Mesothelial cell of epicardium (in vitro differentiated cells): ENCODE results near the gene TLE1. TPM values are rescaled to one million over a fixed set of nuclear protein-coding genes. Genes with fewer than 3 reads are reported as not detected.

Experiments
- DNase-seq, 2 experiments: peaks; one replicate each; pipeline ENCODE4 v3.0.0; 2021; ENCODE audit warnings: low spot score in 2 of 2; ENCODE audit not compliant: unreplicated experiment in 2 of 2
- H3K27ac Mint-ChIP-seq: 2 replicates; pipeline ENCODE4 v1.8.0; 2021; ENCODE audit warnings: mixed read lengths
- H3K27me3 Mint-ChIP-seq: 2 replicates; pipeline ENCODE4 v1.8.0; 2021; ENCODE audit warnings: low read depth, mixed read lengths
- H3K36me3 Mint-ChIP-seq: 2 replicates; pipeline ENCODE4 v1.8.0; 2021; ENCODE audit warnings: mixed read lengths
- H3K4me1 Mint-ChIP-seq: 2 replicates; pipeline ENCODE4 v1.8.0; 2021; ENCODE audit warnings: mixed read lengths
- H3K4me3 Mint-ChIP-seq: 2 replicates; pipeline ENCODE4 v1.8.0; 2021; ENCODE audit warnings: mild to moderate bottlenecking, moderate library complexity, mixed read lengths
- H3K9me3 Mint-ChIP-seq: 2 replicates; pipeline ENCODE4 v1.8.0; 2021; ENCODE audit warnings: mixed read lengths
- total RNA-seq: library from RNA; stranded (reverse); gene quantifications from 3 replicates; pipeline ENCODE4 v1.2.1, GENCODE V29; 2021
- TF ChIP-seq, protein P1 (sequence below): fragments of 200-600 bp; sonication (generic); IDR thresholded peaks from one replicate; pipeline ENCODE4 v1.5.0; 2021; ENCODE audit warnings: antibody characterized with exemption; ENCODE audit not compliant: unreplicated experiment

TLE1 gene
- total RNA-seq, 1 donor from 2014 or later, result 97.9 TPM

DNA sequence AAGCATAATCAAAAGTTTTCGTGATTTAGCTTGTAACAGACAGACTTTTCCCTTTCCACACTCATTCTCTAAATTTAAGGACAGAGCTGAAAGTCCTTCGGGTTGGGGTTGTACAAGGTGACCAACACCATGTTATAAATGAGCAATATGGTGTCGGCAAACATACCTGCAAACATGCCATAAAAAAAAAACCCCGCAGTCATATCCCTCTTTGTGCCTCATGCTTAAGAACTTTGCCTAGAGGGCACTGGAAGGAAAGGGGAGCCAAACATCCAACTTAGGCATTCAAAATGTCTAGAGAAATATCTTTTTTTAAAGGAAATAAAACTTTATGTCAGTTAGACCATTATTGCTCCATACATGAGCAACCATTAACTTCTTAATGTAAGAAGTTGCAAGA lies 73.2 kb downstream of the TLE1 start:
- Mint-ChIP-seq H3K36me3 (peaks cover 58% of the 10 kb centered on the region), H3K4me3 (no peak overlapping the region), H3K4me1 (peaks cover 23% of the 10 kb centered on the region), H3K9me3 (no peaks in the 10 kb centered on the region), H3K27me3 (no peaks in the 10 kb centered on the region), H3K27ac (no peak overlapping the region)
- TF ChIP-seq, protein P1, sequence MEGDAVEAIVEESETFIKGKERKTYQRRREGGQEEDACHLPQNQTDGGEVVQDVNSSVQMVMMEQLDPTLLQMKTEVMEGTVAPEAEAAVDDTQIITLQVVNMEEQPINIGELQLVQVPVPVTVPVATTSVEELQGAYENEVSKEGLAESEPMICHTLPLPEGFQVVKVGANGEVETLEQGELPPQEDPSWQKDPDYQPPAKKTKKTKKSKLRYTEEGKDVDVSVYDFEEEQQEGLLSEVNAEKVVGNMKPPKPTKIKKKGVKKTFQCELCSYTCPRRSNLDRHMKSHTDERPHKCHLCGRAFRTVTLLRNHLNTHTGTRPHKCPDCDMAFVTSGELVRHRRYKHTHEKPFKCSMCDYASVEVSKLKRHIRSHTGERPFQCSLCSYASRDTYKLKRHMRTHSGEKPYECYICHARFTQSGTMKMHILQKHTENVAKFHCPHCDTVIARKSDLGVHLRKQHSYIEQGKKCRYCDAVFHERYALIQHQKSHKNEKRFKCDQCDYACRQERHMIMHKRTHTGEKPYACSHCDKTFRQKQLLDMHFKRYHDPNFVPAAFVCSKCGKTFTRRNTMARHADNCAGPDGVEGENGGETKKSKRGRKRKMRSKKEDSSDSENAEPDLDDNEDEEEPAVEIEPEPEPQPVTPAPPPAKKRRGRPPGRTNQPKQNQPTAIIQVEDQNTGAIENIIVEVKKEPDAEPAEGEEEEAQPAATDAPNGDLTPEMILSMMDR, result no peak
- DNase-seq, result no peak

DNA sequence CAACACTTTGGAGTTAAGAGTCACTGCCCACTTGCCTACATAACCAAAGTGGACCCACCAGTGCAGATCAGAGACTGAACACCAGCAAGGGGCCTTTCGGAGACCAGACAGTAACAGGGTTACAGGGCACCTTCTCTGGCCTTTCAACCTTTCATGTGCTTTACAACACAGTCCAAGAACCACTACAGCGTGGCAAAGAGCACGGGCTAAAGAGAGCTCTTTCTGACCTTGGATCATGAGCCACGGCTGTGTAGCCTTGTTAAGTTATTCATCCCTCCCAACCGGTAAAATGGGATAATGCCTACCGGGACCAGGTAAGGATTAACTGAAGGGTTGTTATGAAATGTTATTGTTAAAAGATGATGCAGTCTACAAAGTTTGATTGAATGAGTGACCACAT lies 75.0 kb downstream of the TLE1 start:
- no peak for DNase-seq
- peak overlapping the region; percentile 95 for H3K27ac Mint-ChIP-seq
- TF ChIP-seq, protein P1, result no peak
- H3K27me3 Mint-ChIP-seq, result no peaks in the 10 kb centered on the region
- no peak overlapping the region for H3K4me3 Mint-ChIP-seq
- no peaks in the 10 kb centered on the region for H3K9me3 Mint-ChIP-seq
- peaks cover 57% of the 10 kb centered on the region for H3K36me3 Mint-ChIP-seq
- peaks cover 12% of the 10 kb centered on the region for H3K4me1 Mint-ChIP-seq

DNA sequence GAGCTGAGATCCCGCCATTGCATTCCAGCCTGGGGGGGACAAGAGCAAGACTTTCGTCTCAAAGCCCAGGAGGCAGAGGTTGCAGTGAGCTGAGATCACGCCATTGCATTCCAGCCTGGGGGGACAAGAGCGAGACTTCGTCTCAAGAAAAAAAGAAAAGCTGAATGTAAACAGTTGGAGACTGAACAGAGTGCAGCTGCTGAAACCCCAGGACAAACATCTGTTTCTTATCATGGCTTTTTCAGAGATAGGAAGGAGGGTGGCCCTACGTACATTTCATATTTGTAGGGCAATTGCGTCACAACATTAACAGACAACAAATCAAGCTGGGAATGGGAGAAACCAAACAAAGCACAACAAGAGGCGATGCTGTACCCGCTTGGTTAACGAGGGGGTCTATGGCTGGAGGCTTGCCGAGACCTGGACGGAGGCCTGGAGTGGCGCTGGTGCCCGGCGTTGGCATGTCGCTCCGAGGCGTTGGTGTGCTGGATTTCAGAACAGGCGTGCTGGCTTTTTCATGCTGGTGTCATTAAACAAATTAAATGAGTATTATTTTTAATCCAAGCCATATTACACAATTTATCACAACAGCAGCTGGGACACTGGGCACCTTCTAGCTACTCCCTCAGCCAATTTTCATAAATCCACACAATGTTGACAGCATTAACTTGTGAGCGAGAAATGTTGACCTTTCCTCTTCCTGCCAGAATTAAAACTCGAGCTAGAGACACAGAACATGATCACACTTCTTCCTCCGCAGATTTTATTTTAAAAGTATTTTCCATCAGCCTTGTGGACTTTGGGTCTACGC lies 76.1 kb downstream of the TLE1 start:
- peaks cover 55% of the 10 kb centered on the region for H3K36me3 Mint-ChIP-seq
- no peak for DNase-seq
- H3K4me3 Mint-ChIP-seq, result no peak overlapping the region
- no peaks in the 10 kb centered on the region for H3K9me3 Mint-ChIP-seq
- no peaks in the 10 kb centered on the region for H3K27me3 Mint-ChIP-seq
- H3K27ac Mint-ChIP-seq, result peak overlapping the region; percentile 95
- peaks cover 12% of the 10 kb centered on the region for H3K4me1 Mint-ChIP-seq
- TF ChIP-seq, protein P1, result no peak

DNA sequence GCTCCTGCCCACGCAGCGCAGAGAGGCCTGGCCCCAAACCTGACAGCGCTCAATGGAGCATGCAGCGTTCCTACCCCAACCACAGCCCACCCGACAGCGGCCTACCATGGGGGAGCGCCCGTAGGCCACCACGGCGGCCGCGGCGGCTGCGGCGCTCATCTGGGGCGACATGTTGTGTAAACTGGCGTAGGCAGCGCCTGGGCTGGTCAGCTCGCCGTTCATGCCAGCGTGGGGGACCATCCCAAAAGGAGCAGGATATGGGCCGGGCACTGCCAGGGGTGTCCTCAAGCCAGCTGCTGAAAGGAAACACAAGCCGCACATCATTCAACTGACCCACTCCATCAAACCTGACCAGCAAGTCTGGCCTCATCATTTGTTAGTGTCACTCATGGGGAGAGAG lies 77.7 kb downstream of the TLE1 start:
- Mint-ChIP-seq H3K36me3 (peaks cover 65% of the 10 kb centered on the region), H3K9me3 (no peaks in the 10 kb centered on the region), H3K27me3 (no peaks in the 10 kb centered on the region), H3K4me3 (no peak overlapping the region), H3K4me1 (peaks cover 12% of the 10 kb centered on the region), H3K27ac (no peak overlapping the region)
- TF ChIP-seq, protein P1, result no peak
- DNase-seq, result no peak

DNA sequence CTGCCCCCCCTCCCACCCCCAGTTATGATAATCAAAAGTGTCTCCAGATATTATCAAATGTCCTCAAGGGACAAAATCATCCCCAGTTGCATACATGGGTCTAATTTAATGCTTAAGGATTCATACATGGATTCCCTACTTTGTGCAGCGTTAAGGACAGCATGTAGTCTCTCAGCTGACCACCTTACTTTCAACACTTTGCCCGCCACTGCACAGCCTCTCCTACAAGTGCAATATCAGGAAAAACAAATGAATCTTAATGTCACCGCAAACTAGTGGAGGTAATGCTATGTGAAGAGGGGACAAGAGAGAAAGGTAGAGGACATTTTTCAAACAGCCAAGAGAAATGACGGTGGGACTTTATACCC lies 78.6 kb downstream of the TLE1 start:
- Mint-ChIP-seq H3K9me3 (no peaks in the 10 kb centered on the region), H3K27ac (no peak overlapping the region)

More for the DNA sequence above, 78.6 kb downstream of the TLE1 start:
- Mint-ChIP-seq H3K27me3 (no peaks in the 10 kb centered on the region), H3K4me3 (no peak overlapping the region), H3K36me3 (peaks cover 69% of the 10 kb centered on the region), H3K4me1 (peaks cover 12% of the 10 kb centered on the region)
- TF ChIP-seq, protein P1, result no peak
- DNase-seq, result no peak
